Measurements from ENCODE around the gene EEF2KMT. TPM values are rescaled to one million over a fixed set of nuclear protein-coding genes. Genes with fewer than 3 reads are reported as not detected.

The EEF2KMT gene
- total and polyA plus RNA-seq, 2 of the 13 experiments (the other 11 are each of a cell fraction or from before 2014, with no cell fraction given), result 10.7 to 26.9 TPM

GRCh38 chr16:5036228-5037156, 61.1 kb downstream of the EEF2KMT start (continued):
- TF ChIP-seq ZBTB49 (CRISPR knock-in tag; IDR thresholded peaks at IDR 0.05; ENCODE audit: borderline replicate concordance) (no peak), SNRNP70 (IDR thresholded peaks at IDR 0.05; ENCODE audit: low read depth, low read length) (no peak), JARID2 (CRISPR knock-in tag; IDR thresholded peaks at IDR 0.05; ENCODE audit: insufficient replicate concordance) (no peak), REPIN1 (CRISPR knock-in tag; IDR thresholded peaks at IDR 0.05; ENCODE audit: borderline replicate concordance, low read depth) (peak; percentile 78), CAMTA2 (CRISPR knock-in tag; IDR thresholded peaks at IDR 0.05; ENCODE audit: borderline replicate concordance) (0 out of 2 replicates have a peak, but pooled peaks have one; percentile 11), AKNA (CRISPR knock-in tag; IDR thresholded peaks at IDR 0.05; ENCODE audit: borderline replicate concordance) (no peak), POGK (CRISPR knock-in tag; conservative IDR thresholded peaks at IDR 0.05) (0 out of 2 replicates have a peak, but pooled peaks have one; percentile 20), ZNF570 (CRISPR knock-in tag; IDR thresholded peaks at IDR 0.05; ENCODE audit: borderline replicate concordance) (no peak), PAXIP1 (CRISPR knock-in tag; conservative IDR thresholded peaks at IDR 0.05) (no peak), ZNF678 (CRISPR knock-in tag; IDR thresholded peaks at IDR 0.05) (no peak), RXRA (CRISPR knock-in tag; IDR thresholded peaks at IDR 0.05) (no peak), GTF2F1 (IDR thresholded peaks at IDR 0.05; ENCODE audit: low read length) (no peak)
